NOMO-1 treated with dmso at 0.1 percent for 144 hours (cell line): Measurements from ENCODE around the gene PTPN14.
"Not testable (repeated sequence)": the region's sequence is repeated elsewhere in the genome, so short reads cannot be mapped to it uniquely, and the experiment has no call there.

Experiments used
- DNase-seq: peaks from one replicate; lab custom pipeline; 2025; ENCODE audit not compliant: unreplicated experiment; lab: John Stamatoyannopoulos, UW

PTPN14 gene

GRCh38 chr1:214513394-214513793 is 38.0 kb downstream of the PTPN14 start:
- no peak for DNase-seq

- no peak for DNase-seq
These were observed 39.8 kb downstream of the PTPN14 start for GRCh38 chr1:214511639-214511998.

- DNase-seq: no peak
These were observed 40.3 kb downstream of the PTPN14 start for GRCh38 chr1:214510914-214511638.

- no peak for DNase-seq
These were observed 40.9 kb downstream of the PTPN14 start for GRCh38 chr1:214510477-214510876.

- not testable (repeated sequence) for DNase-seq
These were observed 41.8 kb downstream of the PTPN14 start for GRCh38 chr1:214509622-214510021.

- DNase-seq: no peak
These were observed 44.4 kb downstream of the PTPN14 start for GRCh38 chr1:214506972-214507431.

GRCh38 chr1:214505134-214505533 is 46.3 kb downstream of the PTPN14 start:
- no peak for DNase-seq

- DNase-seq: no peak
These were observed 47.1 kb downstream of the PTPN14 start for GRCh38 chr1:214504330-214504729.

GRCh38 chr1:214503553-214503952 is 47.8 kb downstream of the PTPN14 start:
- no peak for DNase-seq

GRCh38 chr1:214500340-214501055 is 50.9 kb downstream of the PTPN14 start:
- DNase-seq: no peak

- no peak for DNase-seq
These were observed 51.7 kb downstream of the PTPN14 start for GRCh38 chr1:214499732-214500131.

GRCh38 chr1:214498021-214498420 is 53.4 kb downstream of the PTPN14 start:
- no peak for DNase-seq

GRCh38 chr1:214496126-214496525 is 55.3 kb downstream of the PTPN14 start:
- DNase-seq: no peak

- no peak for DNase-seq
These were observed 56.7 kb downstream of the PTPN14 start for GRCh38 chr1:214494706-214495105.

- DNase-seq: not testable (repeated sequence)
These were observed 57.2 kb downstream of the PTPN14 start for GRCh38 chr1:214494179-214494578.

- DNase-seq: no peak
These were observed 58.1 kb downstream of the PTPN14 start for GRCh38 chr1:214493126-214493796.

GRCh38 chr1:214492401-214493075 is 58.9 kb downstream of the PTPN14 start:
- DNase-seq: no peak

- no peak for DNase-seq
These were observed 59.8 kb downstream of the PTPN14 start for GRCh38 chr1:214491468-214492146.

- no peak for DNase-seq
These were observed 66.3 kb downstream of the PTPN14 start for GRCh38 chr1:214485151-214485550.

- DNase-seq: not testable (repeated sequence)
These were observed 68.2 kb downstream of the PTPN14 start for GRCh38 chr1:214483180-214483579.
